ENCODE results near the gene SCNN1B.
"Not testable (repeated sequence)": the region's sequence is repeated elsewhere in the genome, so short reads cannot be mapped to it uniquely, and the experiment has no call there.

The SCNN1B gene

GRCh38 chr16:23296994-23297393 is 5.1 kb upstream of the SCNN1B start:
- TF ChIP-seq CTCF (conservative IDR thresholded peaks at IDR 0.05; ENCODE audit: low read depth, low read length): no peak
- no peak for DNase-seq (ENCODE audit: low read depth)
- no peak overlapping the region for H3K4me3 ChIP-seq (ENCODE audit: low read depth, low read length)

DNA sequence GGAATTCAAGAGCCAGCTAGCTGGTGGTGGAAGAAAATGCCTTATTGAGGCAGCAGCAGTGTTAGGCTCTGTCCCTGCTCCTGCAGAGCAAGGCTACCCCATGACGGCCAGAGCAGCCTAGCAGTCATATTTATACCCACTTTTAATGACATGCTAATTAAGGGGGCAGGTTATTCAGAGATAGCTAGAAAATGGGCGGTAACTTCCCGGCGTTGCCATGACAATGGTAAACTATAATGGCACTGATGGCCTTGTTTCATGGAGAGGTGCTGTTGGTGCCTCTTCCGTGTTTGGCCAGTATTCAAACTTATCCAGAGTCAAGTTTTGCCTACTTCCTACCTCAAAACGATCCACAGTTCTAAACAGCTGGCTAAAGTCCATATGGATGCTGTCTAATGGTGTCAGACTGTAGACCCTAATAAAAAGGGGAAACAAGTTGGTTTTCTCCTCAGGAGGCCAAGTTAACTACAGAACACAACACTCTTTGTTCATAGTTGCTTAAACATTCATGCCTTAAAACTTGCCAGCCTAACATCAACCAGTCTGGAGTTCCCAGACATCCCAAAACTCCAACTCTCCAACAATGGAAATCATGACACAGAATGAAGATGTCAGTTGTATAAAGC is 3.7 kb upstream of the SCNN1B start:
- H3K4me3 ChIP-seq (ENCODE audit: low read depth, low read length): no peak overlapping the region
- no peak for DNase-seq (ENCODE audit: low read depth)
- no peak for TF ChIP-seq CTCF (conservative IDR thresholded peaks at IDR 0.05; ENCODE audit: low read depth, low read length)

DNA sequence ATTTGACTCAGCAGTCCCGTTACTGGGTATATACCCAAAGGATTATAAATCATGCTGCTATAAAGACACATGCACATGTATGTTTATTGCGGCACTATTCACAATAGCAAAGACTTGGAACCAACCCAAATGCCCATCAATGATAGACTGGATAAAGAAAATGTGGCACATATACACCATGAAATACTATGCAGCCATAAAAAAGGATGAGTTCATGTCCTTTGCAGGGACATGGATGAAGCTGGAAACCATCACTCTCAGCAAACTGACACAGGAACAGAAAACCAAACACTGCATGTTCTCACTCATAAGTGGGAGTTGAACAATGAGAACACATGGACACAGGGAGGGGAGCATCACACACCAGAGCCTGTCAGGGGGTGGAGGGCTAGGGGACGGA is 2.3 kb upstream of the SCNN1B start:
- DNase-seq (ENCODE audit: low read depth); H3K4me3 ChIP-seq (ENCODE audit: low read depth, low read length): not testable (repeated sequence)

GRCh38 chr16:23301251-23302044 is 654 bp upstream of the SCNN1B start:
- DNase-seq (ENCODE audit: low read depth): no peak
- H3K4me3 ChIP-seq (ENCODE audit: low read depth, low read length): no peak overlapping the region
- no peak for TF ChIP-seq CTCF (conservative IDR thresholded peaks at IDR 0.05; ENCODE audit: low read depth, low read length)

DNA sequence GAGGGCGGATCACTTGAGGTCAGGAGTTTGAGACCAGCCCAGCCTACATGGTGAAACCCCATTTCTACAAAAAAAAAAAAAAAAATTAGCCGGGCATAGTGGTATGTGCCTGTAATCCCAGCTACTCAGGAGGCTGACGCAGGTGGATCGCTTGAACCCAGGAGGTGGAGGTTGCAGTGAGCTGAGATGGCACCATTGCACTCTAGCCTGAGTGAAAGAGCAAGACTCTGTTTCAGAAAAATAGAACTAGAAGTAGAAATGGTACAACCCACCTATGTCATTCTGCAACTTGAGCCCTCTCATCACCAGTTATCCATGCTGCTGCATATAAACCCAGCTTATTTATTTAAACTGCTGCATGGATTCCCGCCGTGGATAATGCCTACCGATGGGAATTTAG is 1.6 kb downstream of the SCNN1B start:
- DNase-seq (ENCODE audit: low read depth): no peak
- no peak for TF ChIP-seq CTCF (conservative IDR thresholded peaks at IDR 0.05; ENCODE audit: low read depth, low read length)

DNA sequence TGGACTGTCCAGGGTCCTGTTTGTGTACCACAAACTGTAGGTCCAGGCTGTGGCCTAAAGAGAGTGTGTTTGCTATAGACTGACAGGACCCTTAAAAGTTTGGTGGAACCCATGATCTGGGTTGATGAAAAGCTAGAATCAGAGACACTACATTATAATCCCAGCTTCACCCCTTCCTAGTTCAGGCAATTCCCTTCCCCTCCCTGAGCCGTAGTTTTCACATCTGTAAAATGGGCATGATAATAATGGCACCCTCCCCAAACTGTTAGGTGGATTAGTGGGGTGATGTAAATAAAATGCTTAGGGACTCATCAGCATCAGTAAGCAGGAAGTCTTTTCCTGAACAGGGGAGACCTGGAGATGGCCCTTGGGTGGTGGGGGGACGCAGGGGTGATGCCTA is 2.5 kb downstream of the SCNN1B start:
- no peak for DNase-seq (ENCODE audit: low read depth)
- no peak overlapping the region for H3K4me3 ChIP-seq (ENCODE audit: low read depth, low read length)
- TF ChIP-seq CTCF (conservative IDR thresholded peaks at IDR 0.05; ENCODE audit: low read depth, low read length): no peak

More for the DNA sequence above, 1.6 kb downstream of the SCNN1B start:
- no peak overlapping the region for H3K4me3 ChIP-seq (ENCODE audit: low read depth, low read length)

DNA sequence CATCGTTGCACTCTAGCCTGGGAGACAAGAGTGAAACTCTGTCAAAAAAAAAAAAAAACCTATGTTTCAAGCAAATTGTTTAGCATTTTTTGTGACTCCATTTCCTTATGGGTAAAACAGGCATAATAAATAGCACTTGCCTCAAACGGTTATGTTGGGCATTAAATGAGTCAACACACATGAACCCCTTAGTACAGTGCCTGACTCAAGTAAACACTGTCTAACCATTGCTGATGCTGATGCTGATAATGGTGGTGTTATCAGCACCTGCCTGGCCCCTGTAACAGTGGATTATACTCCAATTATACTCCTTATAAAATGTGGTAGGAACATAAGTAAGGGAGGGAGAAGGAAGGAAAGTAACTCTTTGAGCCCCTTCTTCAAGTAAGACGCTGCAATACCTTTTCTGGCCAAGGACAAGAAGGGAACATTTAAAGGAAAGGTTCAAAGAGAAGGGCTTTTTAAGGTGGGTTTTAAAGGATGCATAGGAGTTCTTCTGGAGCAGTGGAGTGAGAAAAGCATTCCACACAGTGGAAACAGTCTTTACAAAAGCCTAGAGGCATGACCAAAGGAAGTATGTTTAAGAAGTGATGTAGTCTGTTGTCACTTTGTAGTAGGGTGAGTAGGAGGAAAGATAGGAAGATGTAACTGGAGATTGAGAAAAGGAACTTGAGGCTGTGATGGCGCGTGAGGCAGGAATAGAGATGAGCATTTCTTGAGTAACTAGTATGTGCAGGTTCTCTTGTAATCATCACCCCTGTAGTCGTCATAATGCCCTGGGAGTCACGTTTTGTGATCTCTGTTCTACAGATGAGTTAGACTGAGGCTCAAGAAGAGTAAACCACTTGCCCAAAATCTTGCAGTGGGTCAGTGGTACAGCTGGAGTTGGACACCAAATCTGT is 4.3 kb downstream of the SCNN1B start:
- no peak for DNase-seq (ENCODE audit: low read depth)
- TF ChIP-seq CTCF (conservative IDR thresholded peaks at IDR 0.05; ENCODE audit: low read depth, low read length): no peak

More for the DNA sequence above, 4.3 kb downstream of the SCNN1B start:
- no peak overlapping the region for H3K4me3 ChIP-seq (ENCODE audit: low read depth, low read length)
